Measurements from ENCODE around the gene PCLO.

The PCLO gene

GRCh38 chr7:83053965-83054364 lies 108.7 kb downstream of the PCLO start:
- no peak for DNase-seq (ENCODE audit: low read depth)

- DNase-seq (ENCODE audit: low read depth) = no peak
Measured at GRCh38 chr7:83040484-83040883, 122.2 kb downstream of the PCLO start.

- peak; percentile 6 for DNase-seq (ENCODE audit: low read depth)
Measured at GRCh38 chr7:83038787-83039186, 123.9 kb downstream of the PCLO start.

GRCh38 chr7:83036721-83037380 lies 125.8 kb downstream of the PCLO start:
- no peak for DNase-seq (ENCODE audit: low read depth)

- DNase-seq (ENCODE audit: low read depth) = no peak
Measured at GRCh38 chr7:83036130-83036529, 126.6 kb downstream of the PCLO start.

- DNase-seq (ENCODE audit: low read depth) = no peak
Measured at GRCh38 chr7:83032195-83032594, 130.5 kb downstream of the PCLO start.

- peak; percentile 33 for DNase-seq (ENCODE audit: low read depth)
Measured at GRCh38 chr7:83023817-83024665, 138.6 kb downstream of the PCLO start.

- DNase-seq (ENCODE audit: low read depth) = peak; percentile 47
Measured at GRCh38 chr7:83021032-83021431, 141.7 kb downstream of the PCLO start.

- DNase-seq (ENCODE audit: low read depth) = no peak
Measured at GRCh38 chr7:83020161-83020560, 142.5 kb downstream of the PCLO start.

GRCh38 chr7:83015916-83016315 lies 146.8 kb downstream of the PCLO start:
- no peak for DNase-seq (ENCODE audit: low read depth)

GRCh38 chr7:83014546-83014945 lies 148.1 kb downstream of the PCLO start:
- DNase-seq (ENCODE audit: low read depth) = no peak

- no peak for DNase-seq (ENCODE audit: low read depth)
Measured at GRCh38 chr7:83011954-83012353, 150.7 kb downstream of the PCLO start.

GRCh38 chr7:83005410-83005809 lies 157.3 kb downstream of the PCLO start:
- DNase-seq (ENCODE audit: low read depth) = peak; percentile 26

- DNase-seq (ENCODE audit: low read depth) = peak; percentile 9
Measured at GRCh38 chr7:83001362-83002040, 161.2 kb downstream of the PCLO start.

- no peak for DNase-seq (ENCODE audit: low read depth)
Measured at GRCh38 chr7:82998436-82998835, 164.2 kb downstream of the PCLO start.

- no peak for DNase-seq (ENCODE audit: low read depth)
Measured at GRCh38 chr7:82985144-82985802, 177.4 kb downstream of the PCLO start.

GRCh38 chr7:82980130-82980788 lies 182.4 kb downstream of the PCLO start:
- DNase-seq (ENCODE audit: low read depth) = no peak

- no peak for DNase-seq (ENCODE audit: low read depth)
Measured at GRCh38 chr7:82975811-82976468, 186.7 kb downstream of the PCLO start.

- DNase-seq (ENCODE audit: low read depth) = no peak
Measured at GRCh38 chr7:82972135-82972534, 190.5 kb downstream of the PCLO start.

- no peak for DNase-seq (ENCODE audit: low read depth)
Measured at GRCh38 chr7:82965088-82966036, 197.3 kb downstream of the PCLO start.

Measured in amniotic epithelial cell (primary cell).